ENCODE results near the gene AGO3.
A peak's percentile ranks its signal among the peaks of the same experiment; 100 is the strongest.

Gene AGO3

DNA sequence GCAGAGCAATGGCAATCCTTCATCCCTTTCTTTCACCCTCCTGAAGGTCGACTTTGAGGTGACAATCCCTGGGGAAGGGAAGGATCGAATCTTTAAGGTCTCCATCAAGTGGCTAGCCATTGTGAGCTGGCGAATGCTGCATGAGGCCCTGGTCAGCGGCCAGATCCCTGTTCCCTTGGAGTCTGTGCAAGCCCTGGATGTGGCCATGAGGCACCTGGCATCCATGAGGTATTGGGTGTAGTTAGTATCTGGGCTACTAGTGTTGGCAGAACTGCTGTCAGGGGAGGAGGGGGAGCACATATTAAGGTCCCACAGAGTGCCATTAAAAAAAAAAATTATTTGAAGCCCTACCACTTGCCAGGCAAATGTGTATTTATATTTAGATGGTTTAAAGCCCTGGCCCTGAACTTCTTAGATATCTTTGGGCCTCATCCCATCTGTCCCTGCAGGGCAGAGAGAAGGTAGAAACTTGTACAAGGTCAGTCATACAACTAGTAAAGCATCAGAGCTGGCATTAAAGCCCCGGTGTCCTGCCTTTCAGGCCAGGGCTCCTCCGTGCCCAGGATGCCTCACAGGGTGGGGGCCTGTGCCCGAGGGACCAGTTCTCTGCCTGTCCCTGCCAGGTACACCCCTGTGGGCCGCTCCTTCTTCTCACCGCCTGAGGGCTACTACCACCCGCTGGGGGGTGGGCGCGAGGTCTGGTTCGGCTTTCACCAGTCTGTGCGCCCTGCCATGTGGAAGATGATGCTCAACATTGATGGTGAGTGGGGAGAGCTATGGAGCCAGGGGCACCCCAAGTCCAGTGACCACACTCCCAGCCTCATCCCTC is 37.6 kb upstream of the AGO3 start:
- no peak for DNase-seq
- no peaks in the 10 kb centered on the region for H3K27me3 ChIP-seq
- H3K9me3 ChIP-seq, result no peaks in the 10 kb centered on the region
- TF ChIP-seq, protein P1, sequence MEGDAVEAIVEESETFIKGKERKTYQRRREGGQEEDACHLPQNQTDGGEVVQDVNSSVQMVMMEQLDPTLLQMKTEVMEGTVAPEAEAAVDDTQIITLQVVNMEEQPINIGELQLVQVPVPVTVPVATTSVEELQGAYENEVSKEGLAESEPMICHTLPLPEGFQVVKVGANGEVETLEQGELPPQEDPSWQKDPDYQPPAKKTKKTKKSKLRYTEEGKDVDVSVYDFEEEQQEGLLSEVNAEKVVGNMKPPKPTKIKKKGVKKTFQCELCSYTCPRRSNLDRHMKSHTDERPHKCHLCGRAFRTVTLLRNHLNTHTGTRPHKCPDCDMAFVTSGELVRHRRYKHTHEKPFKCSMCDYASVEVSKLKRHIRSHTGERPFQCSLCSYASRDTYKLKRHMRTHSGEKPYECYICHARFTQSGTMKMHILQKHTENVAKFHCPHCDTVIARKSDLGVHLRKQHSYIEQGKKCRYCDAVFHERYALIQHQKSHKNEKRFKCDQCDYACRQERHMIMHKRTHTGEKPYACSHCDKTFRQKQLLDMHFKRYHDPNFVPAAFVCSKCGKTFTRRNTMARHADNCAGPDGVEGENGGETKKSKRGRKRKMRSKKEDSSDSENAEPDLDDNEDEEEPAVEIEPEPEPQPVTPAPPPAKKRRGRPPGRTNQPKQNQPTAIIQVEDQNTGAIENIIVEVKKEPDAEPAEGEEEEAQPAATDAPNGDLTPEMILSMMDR (IDR thresholded peaks at IDR 0.05), result no peak
- no peak overlapping the region for H3K4me3 ChIP-seq
- intact Hi-C loops (cut with DNase I; ENCODE audit: low total_unique reads), result no loop called here
- no peaks in the 10 kb centered on the region for H3K4me1 ChIP-seq
- H3K27ac ChIP-seq, result no peak overlapping the region
- peaks cover 19 to 99% (median 89%) of the 10 kb centered on the region in 3 donors for H3K36me3 ChIP-seq

DNA sequence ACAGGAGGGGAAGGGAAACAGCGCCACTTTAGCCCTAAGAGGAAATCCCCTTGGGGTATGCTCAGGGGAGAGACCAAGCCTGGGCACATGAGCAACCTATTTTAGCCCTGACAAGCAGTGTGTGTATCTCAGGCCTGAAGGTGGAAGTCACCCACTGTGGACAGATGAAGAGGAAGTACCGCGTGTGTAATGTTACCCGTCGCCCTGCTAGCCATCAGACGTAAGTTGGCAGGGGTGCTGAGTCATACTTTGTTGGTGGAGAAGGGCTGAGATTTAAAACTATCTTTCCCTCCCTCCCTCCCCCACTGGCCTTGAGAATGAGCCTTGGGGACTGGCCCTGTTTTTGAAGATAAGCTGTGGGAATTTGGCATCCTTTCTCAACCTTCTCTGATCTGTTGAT is 36.7 kb upstream of the AGO3 start:
- peak in 1 of 2 donors; percentile 38 for DNase-seq
- Histone ChIP-seq H3K27ac (no peak overlapping the region), H3K4me3 (no peak overlapping the region), H3K9me3 (no peaks in the 10 kb centered on the region), H3K4me1 (no peaks in the 10 kb centered on the region), H3K36me3 (peaks cover 17 to 95% (median 92%) of the 10 kb centered on the region in 3 donors), H3K27me3 (no peaks in the 10 kb centered on the region)
- intact Hi-C loops (cut with DNase I; ENCODE audit: low total_unique reads), result no loop called here
- TF ChIP-seq, protein P1 (IDR thresholded peaks at IDR 0.05), result no peak

GRCh38 chr1:35894656-35895055 is 36.2 kb upstream of the AGO3 start:
- Histone ChIP-seq H3K27me3 (no peaks in the 10 kb centered on the region), H3K27ac (no peak overlapping the region), H3K36me3 (peaks cover 13 to 92% (median 90%) of the 10 kb centered on the region in 3 donors), H3K4me3 (no peak overlapping the region), H3K4me1 (no peaks in the 10 kb centered on the region), H3K9me3 (no peaks in the 10 kb centered on the region)
- no peak for DNase-seq
- intact Hi-C loops (cut with DNase I; ENCODE audit: low total_unique reads), result no loop called here
- TF ChIP-seq, protein P1 (IDR thresholded peaks at IDR 0.05), result no peak

DNA sequence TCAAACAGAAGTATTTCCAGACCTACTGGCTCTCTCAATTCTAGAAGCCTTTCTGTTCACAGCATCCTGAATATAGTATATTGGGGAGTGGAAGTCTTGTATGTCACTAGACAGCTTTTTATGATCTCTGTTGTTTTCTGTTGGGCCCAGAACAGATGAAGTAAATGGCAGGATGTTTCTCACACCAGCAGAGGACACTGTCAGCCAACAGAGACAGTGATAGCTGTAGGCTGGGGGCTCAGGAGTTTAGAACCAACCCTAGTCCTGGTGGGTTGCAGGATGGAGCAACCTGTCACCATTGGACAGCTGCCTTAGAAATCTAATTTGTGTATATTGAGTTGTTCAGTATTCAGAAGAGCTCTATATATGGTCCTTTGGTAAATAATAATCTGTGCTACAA is 31.0 kb upstream of the AGO3 start:
- H3K27ac ChIP-seq, result no peak overlapping the region
- no peaks in the 10 kb centered on the region for H3K4me1 ChIP-seq
- intact Hi-C loops (cut with DNase I; ENCODE audit: low total_unique reads), result no loop called here
- H3K36me3 ChIP-seq, result peaks cover 38 to 91% (median 78%) of the 10 kb centered on the region in 3 donors
- no peaks in the 10 kb centered on the region for H3K9me3 ChIP-seq
- DNase-seq, result no peak
- TF ChIP-seq, protein P1 (IDR thresholded peaks at IDR 0.05), result no peak
- no peaks in the 10 kb centered on the region for H3K27me3 ChIP-seq
- no peak overlapping the region for H3K4me3 ChIP-seq

GRCh38 chr1:35901235-35901634 is 29.7 kb upstream of the AGO3 start:
- Histone ChIP-seq H3K27ac (no peak overlapping the region), H3K9me3 (no peaks in the 10 kb centered on the region), H3K36me3 (peaks cover 44 to 91% (median 77%) of the 10 kb centered on the region in 3 donors), H3K4me1 (no peaks in the 10 kb centered on the region), H3K27me3 (no peaks in the 10 kb centered on the region), H3K4me3 (no peak overlapping the region)
- intact Hi-C loops (cut with DNase I; ENCODE audit: low total_unique reads), result no loop called here
- TF ChIP-seq, protein P1 (IDR thresholded peaks at IDR 0.05), result no peak
- DNase-seq, result no peak
